ENCODE data around the gene BMX.
A peak's percentile ranks its signal among the peaks of the same experiment; 100 is the strongest.

The BMX gene

GRCh38 chrX:15507005-15507404 lies 6.4 kb downstream of the BMX start:
- no peak for DNase-seq (ENCODE audit: low read depth)

DNA sequence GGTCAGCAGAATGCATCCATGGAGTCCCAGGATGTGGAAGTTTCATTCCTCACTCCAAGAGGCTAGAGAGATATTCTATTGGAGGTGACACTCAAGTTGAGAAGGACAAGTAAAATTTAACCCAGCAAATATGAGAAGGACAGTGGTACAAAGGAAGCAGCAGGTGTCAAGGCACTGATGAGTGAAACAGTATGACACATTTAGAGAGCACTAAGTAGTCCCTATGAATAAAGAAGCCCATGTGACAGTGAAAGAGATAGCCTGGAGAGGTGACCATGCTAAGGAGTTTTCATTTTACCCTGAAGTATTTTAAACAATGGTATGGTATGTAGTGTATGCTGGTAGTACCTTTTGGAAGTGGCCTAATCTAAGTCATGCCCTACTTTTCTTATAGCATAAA lies 9.2 kb downstream of the BMX start:
- no peak for DNase-seq (ENCODE audit: low read depth)

DNA sequence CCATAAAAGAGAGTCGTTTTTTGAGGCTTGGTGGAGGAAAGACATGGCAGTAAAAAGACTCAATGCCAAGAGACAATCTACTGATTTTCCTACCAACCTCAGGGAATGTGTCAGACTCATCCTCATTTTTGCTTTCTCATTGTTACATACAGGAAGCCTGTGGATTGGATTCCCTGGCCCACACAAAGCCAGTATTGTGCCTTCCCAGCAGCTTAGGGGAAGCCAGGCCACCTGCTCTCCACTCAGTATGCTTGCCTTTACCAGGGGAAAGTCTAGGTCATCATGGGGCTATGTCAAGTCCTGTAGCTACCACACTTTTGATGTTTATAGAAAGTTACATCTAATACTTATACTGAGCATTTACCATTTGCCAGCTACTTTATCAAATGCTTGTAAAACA lies 11.0 kb downstream of the BMX start:
- no peak for DNase-seq (ENCODE audit: low read depth)

DNA sequence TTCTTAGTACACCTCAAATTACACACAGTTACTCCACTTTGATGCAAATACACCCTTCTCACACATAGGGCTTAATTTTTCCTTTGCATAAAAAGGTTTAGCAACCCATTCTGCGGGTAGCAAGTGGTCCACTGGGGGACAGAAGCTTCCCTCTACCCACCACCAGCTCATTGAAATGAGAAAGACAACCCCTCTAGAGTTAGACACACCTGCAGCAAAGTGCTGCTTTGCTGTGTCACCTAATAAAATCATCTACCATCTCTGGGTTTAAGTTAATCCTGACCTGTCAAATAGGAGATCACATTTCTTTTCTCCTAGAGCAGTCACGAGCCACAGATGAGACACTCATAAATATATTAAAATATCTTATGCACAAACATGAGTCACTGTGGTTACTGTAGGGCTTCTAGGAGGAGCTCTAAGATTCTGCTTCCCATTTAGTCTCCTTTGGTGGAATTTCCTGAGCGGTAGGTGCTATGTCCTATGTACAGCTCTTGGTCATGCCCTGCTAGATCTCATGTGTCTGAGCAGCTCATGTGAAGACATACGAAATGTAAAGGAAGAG lies 11.9 kb downstream of the BMX start:
- DNase-seq (ENCODE audit: low read depth) = no peak

- no peak for DNase-seq (ENCODE audit: low read depth)
Observed at GRCh38 chrX:15514279-15514678, 13.7 kb downstream of the BMX start.

- no peak for DNase-seq (ENCODE audit: low read depth)
Observed at GRCh38 chrX:15515931-15516330, 15.3 kb downstream of the BMX start.

DNA sequence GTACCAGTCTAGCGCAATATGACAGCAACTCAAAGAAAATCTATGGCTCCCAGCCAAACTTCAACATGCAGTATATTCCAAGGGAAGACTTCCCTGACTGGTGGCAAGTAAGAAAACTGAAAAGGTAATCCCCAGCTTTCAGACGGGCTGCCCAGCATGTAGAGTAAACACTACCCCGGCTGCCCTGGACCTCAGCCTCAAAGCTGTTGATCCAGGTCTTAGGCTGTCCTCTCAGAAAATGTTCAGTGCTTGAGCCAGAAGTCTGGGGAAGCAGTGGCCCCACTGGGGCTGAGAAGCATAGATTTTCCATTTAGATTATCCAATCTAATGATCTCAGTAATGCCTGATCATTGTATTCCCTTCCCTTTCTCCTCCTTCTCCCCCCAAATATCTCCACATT lies 21.9 kb downstream of the BMX start:
- DNase-seq (ENCODE audit: low read depth) = no peak

- DNase-seq (ENCODE audit: low read depth) = no peak
Observed at GRCh38 chrX:15523088-15523487, 22.5 kb downstream of the BMX start.

DNA sequence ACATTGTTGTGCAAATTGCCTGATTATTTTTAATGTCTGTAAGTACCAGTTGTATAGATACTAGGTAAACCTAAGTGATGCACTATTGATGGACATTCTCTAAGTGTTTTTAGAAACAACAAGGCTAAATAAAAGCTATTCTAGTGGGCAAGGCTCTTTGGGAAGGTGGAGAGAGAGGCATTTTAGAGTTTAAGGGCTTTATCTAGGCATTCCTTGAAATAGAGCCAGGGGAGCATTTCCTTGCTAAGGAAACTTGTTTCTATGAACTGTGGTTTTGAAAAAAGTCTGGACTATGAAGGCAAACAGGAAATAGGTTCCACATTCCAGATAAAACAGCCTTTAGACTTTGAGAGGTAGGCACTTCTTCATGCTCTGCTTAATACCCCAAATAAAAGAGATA lies 23.8 kb downstream of the BMX start:
- no peak for DNase-seq (ENCODE audit: low read depth)

GRCh38 chrX:15525664-15526416 lies 25.2 kb downstream of the BMX start:
- no peak for DNase-seq (ENCODE audit: low read depth)

GRCh38 chrX:15529165-15529564 lies 28.6 kb downstream of the BMX start:
- no peak for DNase-seq (ENCODE audit: low read depth)

- DNase-seq (ENCODE audit: low read depth) = no peak
Observed at GRCh38 chrX:15530318-15530717, 29.7 kb downstream of the BMX start.

GRCh38 chrX:15546745-15547144 lies 46.1 kb downstream of the BMX start:
- DNase-seq (ENCODE audit: low read depth) = no peak

DNA sequence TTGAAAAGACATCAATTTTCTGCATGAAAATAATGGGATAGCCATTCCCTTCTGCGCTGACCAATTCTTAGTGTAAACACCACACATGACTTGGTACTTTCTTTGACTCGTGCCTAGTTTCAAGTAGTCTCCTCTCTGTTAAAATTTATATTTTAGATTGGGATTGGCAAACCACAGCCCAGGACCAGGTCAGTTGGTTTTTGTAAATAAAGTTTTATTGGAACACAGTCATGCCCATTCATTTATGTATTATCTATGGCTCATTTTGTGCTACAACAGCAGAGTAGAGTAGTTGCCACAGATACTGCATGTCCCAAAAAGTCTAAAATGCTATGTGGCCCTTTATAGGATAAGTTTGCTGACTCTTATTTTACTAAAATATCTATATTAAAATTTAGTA lies 46.7 kb downstream of the BMX start:
- no peak for DNase-seq (ENCODE audit: low read depth)

DNA sequence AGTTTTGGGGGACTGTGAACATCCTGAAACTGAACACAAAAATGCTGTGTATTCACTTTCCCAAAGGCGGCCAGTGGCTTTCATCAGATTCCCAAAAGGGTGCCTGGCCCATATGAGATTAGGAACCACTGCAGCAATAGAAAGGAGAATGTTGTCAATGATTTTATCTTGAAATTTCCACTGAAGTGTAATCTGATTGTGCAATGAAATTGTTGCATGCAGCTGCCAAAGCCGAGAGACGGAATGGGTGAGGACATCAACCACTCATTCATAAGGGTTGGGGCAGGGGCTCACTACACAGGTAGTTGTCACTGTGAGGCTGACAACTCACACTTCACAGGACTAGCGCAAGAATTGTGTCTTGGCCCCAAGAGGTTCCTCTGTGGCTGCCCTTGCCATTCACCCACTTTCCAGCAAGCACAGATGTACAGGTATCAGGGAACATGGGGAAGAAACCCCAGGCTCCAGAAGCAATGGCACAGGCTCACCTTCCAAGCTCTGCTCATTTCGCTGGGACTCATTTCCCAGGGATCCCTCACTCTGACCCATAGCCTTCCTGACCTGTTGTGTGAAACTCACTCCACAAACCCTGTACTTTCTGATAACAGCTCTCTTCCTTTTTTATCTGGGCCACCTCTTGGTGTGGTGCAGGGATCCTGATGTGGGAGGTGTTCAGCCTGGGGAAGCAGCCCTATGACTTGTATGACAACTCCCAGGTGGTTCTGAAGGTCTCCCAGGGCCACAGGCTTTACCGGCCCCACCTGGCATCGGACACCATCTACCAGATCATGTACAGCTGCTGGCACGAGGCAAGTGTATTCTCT lies 48.8 kb downstream of the BMX start:
- no peak for DNase-seq (ENCODE audit: low read depth)

GRCh38 chrX:15559227-15559626 lies 58.6 kb downstream of the BMX start:
- no peak for DNase-seq (ENCODE audit: low read depth)

GRCh38 chrX:15560924-15561323 lies 60.3 kb downstream of the BMX start:
- DNase-seq (ENCODE audit: low read depth) = no peak

DNA sequence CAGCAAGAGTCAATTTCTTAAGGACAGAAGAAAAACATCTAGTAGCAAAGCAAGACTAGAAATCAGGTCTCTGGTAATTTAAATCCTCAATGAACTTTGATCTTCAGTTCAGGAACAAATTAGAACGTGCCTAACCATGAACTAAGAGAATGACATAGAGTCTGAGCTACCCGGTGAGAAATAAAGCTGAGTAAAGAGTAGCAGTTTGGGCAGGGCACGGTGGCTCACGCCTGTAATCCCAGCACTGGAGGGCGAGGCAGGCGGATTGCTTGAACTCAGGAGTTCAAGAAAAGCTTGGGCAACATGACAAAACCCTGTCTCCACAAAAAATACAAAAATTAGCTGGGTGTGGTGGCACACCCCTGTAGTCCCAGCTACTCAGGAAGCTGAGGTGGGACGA lies 62.4 kb downstream of the BMX start:
- no peak for DNase-seq (ENCODE audit: low read depth)

DNA sequence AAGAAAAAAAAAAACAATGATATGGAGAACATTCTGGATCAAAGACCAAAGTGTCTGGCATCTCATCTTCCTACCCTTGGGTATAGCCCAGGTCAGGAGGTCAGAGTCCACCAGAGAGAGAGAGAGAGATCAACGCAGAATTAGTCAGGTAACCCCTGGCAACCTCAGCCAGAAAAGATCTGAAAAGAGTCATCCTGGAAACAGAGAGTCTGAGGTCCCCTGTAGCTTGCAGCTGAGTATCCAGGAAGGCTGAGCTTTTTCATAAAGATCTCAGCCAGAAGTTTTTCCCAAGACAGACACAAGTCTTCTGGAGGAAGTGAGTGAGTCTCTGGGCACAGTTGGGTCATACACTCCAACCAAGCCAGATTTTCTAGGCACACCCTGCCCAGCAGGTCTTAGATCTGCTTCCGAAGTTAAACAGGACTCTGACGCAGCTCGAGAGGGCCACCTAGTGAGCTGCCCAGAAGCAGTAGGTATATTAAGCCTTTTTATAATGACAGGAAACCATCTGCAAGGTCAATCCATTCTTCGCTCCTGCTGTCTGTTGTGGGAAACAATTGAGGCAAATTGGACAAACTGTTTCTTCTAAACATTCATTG lies 64.5 kb downstream of the BMX start:
- DNase-seq (ENCODE audit: low read depth) = peak; percentile 6

- no peak for DNase-seq (ENCODE audit: low read depth)
Observed at GRCh38 chrX:15566244-15566643, 65.6 kb downstream of the BMX start.

GRCh38 chrX:15567267-15567666 lies 66.7 kb downstream of the BMX start:
- no peak for DNase-seq (ENCODE audit: low read depth)

- no peak for DNase-seq (ENCODE audit: low read depth)
Observed at GRCh38 chrX:15567886-15568616, 67.4 kb downstream of the BMX start.
